WTC11 (cell line): Measurements from ENCODE around the gene HPS3. TPM values are rescaled to one million over a fixed set of nuclear protein-coding genes. Genes with fewer than 3 reads are reported as not detected.
A peak's percentile ranks its signal among the peaks of the same experiment; 100 is the strongest.

Source experiments
- ATF1 ChIP-seq: sonication (generic); formaldehyde crosslinking; IDR thresholded peaks from 2 replicates; pipeline ENCODE4 v1.8.1; 2023; ENCODE audit warnings: mild to moderate bottlenecking, moderate library complexity, missing genetic modification reagents
- GABPB1 ChIP-seq: sonication (generic); formaldehyde crosslinking; IDR thresholded peaks from 2 replicates; pipeline ENCODE4 v1.8.1; 2023; ENCODE audit warnings: mild to moderate bottlenecking, missing genetic modification reagents
- MYBL2 ChIP-seq: sonication (generic); formaldehyde crosslinking; IDR thresholded peaks from 2 replicates; pipeline ENCODE4 v1.8.1; 2023; ENCODE audit warnings: mild to moderate bottlenecking, moderate library complexity, missing genetic modification reagents
- NFE2L1 ChIP-seq: sonication (generic); formaldehyde crosslinking; IDR thresholded peaks from 2 replicates; pipeline ENCODE4 v1.8.1; 2023; ENCODE audit warnings: missing genetic modification reagents
- NR1H2 ChIP-seq: sonication (generic); formaldehyde crosslinking; IDR thresholded peaks from 2 replicates; pipeline ENCODE4 v1.9.0; 2021; ENCODE audit warnings: mild to moderate bottlenecking, moderate library complexity, missing genetic modification reagents
- NR2C2 ChIP-seq: sonication (generic); formaldehyde crosslinking; IDR thresholded peaks from 2 replicates; pipeline ENCODE4 v1.8.0; 2022; ENCODE audit warnings: mild to moderate bottlenecking, missing genetic modification reagents
- NR3C1 ChIP-seq: sonication (generic); formaldehyde crosslinking; conservative IDR thresholded peaks from 2 replicates; pipeline ENCODE4 v1.8.1; 2023; ENCODE audit warnings: low read depth, mild to moderate bottlenecking, missing genetic modification reagents
- PRRX2 ChIP-seq: fragments of 250-450 bp; sonication (Bioruptor Pico); IDR thresholded peaks from 2 replicates; pipeline ENCODE4 v1.8.0; 2021; ENCODE audit warnings: mild to moderate bottlenecking
- TEAD1 ChIP-seq: sonication (generic); formaldehyde crosslinking; IDR thresholded peaks from 2 replicates; pipeline ENCODE4 v1.8.0; 2022; ENCODE audit warnings: mild to moderate bottlenecking, missing genetic modification reagents
- ZNF396 ChIP-seq: fragments of 250-450 bp; sonication (Bioruptor Pico); IDR thresholded peaks from 2 replicates; pipeline ENCODE4 v1.8.0; 2021; ENCODE audit warnings: mild to moderate bottlenecking, moderate library complexity, borderline replicate concordance
- total RNA-seq: library from RNA; stranded (reverse); gene quantifications from 3 replicates; pipeline ENCODE4 v1.2.3, GENCODE V29; 2021
- TF ChIP-seq, protein P1 (sequence below): sonication (generic); formaldehyde crosslinking; IDR thresholded peaks from 2 replicates; pipeline ENCODE4 v1.8.1; 2023; ENCODE audit warnings: mild to moderate bottlenecking, missing genetic modification reagents, borderline replicate concordance
- TF ChIP-seq, protein P2 (sequence below): sonication (generic); formaldehyde crosslinking; IDR thresholded peaks from 2 replicates; pipeline ENCODE4 v1.8.1; 2023; ENCODE audit warnings: mild to moderate bottlenecking, missing genetic modification reagents, moderate library complexity
- TF ChIP-seq, protein P3 (sequence below): sonication (generic); formaldehyde crosslinking; IDR thresholded peaks from 2 replicates; pipeline ENCODE4 v1.8.1; 2022; ENCODE audit warnings: missing genetic modification reagents, borderline replicate concordance
- TF ChIP-seq, protein P4 (sequence below): sonication (generic); formaldehyde crosslinking; IDR thresholded peaks from 2 replicates; pipeline ENCODE4 v1.8.0; 2022; ENCODE audit warnings: mild to moderate bottlenecking, missing genetic modification reagents
- TF ChIP-seq, protein P5 (sequence below): sonication (generic); formaldehyde crosslinking; IDR thresholded peaks from 2 replicates; pipeline ENCODE4 v1.8.0; 2022; ENCODE audit warnings: mild to moderate bottlenecking, missing genetic modification reagents
- TF ChIP-seq, protein P6 (sequence below): fragments of 250-450 bp; sonication (Bioruptor Pico); IDR thresholded peaks from 2 replicates; pipeline ENCODE4 v2.1.2; 2022; ENCODE audit warnings: mild to moderate bottlenecking, moderate library complexity

HPS3 gene
- total RNA-seq, 1 experiment from 2014 or later, result 51.3 TPM

DNA sequence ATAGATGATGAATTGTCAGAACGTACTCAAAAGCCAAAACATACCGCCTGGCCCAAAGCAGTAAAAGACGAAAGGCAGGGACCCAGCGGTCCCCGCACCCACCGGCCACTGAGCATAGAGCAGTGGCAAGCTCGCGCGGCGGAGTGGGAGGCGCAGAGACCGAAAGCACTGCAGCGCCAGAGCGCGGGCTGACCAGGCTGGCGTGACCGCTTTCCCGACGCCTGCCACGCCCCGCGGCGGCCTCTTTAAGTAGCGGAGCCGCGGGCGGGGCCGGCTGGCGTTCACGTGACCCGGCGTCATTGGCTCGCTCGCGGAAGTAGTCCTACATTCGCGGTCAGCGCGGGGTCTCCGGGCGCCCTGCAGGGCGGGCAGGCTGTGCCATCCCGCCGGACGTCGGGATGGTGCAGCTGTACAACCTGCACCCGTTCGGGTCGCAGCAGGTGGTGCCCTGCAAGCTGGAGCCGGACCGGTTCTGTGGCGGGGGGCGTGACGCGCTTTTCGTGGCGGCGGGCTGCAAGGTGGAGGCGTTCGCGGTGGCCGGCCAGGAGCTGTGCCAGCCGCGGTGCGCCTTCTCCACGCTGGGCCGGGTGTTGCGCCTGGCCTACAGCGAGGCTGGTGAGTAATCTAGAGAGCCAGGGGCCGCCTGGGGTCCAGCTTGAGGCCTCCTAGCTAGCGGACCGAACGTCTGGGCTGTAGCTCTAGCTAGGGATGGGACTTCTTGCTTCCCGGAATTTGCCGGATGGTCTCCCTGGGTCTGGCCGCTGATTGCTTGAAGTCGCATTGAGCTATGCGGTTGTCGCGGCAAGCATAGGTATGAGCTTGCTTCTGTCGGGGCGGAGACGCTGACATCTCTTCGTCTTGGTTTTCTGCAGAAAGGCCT lies at the start of gene HPS3 (continued):
- TF ChIP-seq, protein P1, sequence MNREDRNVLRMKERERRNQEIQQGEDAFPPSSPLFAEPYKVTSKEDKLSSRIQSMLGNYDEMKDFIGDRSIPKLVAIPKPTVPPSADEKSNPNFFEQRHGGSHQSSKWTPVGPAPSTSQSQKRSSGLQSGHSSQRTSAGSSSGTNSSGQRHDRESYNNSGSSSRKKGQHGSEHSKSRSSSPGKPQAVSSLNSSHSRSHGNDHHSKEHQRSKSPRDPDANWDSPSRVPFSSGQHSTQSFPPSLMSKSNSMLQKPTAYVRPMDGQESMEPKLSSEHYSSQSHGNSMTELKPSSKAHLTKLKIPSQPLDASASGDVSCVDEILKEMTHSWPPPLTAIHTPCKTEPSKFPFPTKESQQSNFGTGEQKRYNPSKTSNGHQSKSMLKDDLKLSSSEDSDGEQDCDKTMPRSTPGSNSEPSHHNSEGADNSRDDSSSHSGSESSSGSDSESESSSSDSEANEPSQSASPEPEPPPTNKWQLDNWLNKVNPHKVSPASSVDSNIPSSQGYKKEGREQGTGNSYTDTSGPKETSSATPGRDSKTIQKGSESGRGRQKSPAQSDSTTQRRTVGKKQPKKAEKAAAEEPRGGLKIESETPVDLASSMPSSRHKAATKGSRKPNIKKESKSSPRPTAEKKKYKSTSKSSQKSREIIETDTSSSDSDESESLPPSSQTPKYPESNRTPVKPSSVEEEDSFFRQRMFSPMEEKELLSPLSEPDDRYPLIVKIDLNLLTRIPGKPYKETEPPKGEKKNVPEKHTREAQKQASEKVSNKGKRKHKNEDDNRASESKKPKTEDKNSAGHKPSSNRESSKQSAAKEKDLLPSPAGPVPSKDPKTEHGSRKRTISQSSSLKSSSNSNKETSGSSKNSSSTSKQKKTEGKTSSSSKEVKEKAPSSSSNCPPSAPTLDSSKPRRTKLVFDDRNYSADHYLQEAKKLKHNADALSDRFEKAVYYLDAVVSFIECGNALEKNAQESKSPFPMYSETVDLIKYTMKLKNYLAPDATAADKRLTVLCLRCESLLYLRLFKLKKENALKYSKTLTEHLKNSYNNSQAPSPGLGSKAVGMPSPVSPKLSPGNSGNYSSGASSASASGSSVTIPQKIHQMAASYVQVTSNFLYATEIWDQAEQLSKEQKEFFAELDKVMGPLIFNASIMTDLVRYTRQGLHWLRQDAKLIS (CRISPR knock-in tag), result no peak
- TF ChIP-seq NR1H2 (CRISPR knock-in tag) (0 out of 2 replicates have a peak, but pooled peaks have one; percentile 14), ATF1 (CRISPR knock-in tag) (peak; percentile 74; the same call in 1 of the 2 replicates), TEAD1 (CRISPR knock-in tag) (0 out of 2 replicates have a peak, but pooled peaks have one; percentile 72), NFE2L1 (CRISPR knock-in tag) (no peak; the same call in 1 of the 2 replicates), NR3C1 (CRISPR knock-in tag) (no peak), NR2C2 (CRISPR knock-in tag) (no peak), ZNF396 (no peak), GABPB1 (peak; percentile 59; the same call in 1 of the 2 replicates), MYBL2 (CRISPR knock-in tag) (no peak; the same call in 1 of the 2 replicates), PRRX2 (CRISPR knock-in tag) (no peak)
- TF ChIP-seq, protein P2, sequence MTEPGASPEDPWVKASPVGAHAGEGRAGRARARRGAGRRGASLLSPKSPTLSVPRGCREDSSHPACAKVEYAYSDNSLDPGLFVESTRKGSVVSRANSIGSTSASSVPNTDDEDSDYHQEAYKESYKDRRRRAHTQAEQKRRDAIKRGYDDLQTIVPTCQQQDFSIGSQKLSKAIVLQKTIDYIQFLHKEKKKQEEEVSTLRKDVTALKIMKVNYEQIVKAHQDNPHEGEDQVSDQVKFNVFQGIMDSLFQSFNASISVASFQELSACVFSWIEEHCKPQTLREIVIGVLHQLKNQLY (CRISPR knock-in tag), result peak; percentile 84; the same call in 1 of the 2 replicates
- TF ChIP-seq, protein P3, sequence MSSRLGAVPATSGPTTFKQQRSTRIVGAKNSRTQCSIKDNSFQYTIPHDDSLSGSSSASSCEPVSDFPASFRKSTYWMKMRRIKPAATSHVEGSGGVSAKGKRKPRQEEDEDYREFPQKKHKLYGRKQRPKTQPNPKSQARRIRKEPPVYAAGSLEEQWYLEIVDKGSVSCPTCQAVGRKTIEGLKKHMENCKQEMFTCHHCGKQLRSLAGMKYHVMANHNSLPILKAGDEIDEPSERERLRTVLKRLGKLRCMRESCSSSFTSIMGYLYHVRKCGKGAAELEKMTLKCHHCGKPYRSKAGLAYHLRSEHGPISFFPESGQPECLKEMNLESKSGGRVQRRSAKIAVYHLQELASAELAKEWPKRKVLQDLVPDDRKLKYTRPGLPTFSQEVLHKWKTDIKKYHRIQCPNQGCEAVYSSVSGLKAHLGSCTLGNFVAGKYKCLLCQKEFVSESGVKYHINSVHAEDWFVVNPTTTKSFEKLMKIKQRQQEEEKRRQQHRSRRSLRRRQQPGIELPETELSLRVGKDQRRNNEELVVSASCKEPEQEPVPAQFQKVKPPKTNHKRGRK (CRISPR knock-in tag), result no peak
- TF ChIP-seq, protein P4, sequence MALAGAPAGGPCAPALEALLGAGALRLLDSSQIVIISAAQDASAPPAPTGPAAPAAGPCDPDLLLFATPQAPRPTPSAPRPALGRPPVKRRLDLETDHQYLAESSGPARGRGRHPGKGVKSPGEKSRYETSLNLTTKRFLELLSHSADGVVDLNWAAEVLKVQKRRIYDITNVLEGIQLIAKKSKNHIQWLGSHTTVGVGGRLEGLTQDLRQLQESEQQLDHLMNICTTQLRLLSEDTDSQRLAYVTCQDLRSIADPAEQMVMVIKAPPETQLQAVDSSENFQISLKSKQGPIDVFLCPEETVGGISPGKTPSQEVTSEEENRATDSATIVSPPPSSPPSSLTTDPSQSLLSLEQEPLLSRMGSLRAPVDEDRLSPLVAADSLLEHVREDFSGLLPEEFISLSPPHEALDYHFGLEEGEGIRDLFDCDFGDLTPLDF, result no peak; the same call in 1 of the 2 replicates
- TF ChIP-seq, protein P5, sequence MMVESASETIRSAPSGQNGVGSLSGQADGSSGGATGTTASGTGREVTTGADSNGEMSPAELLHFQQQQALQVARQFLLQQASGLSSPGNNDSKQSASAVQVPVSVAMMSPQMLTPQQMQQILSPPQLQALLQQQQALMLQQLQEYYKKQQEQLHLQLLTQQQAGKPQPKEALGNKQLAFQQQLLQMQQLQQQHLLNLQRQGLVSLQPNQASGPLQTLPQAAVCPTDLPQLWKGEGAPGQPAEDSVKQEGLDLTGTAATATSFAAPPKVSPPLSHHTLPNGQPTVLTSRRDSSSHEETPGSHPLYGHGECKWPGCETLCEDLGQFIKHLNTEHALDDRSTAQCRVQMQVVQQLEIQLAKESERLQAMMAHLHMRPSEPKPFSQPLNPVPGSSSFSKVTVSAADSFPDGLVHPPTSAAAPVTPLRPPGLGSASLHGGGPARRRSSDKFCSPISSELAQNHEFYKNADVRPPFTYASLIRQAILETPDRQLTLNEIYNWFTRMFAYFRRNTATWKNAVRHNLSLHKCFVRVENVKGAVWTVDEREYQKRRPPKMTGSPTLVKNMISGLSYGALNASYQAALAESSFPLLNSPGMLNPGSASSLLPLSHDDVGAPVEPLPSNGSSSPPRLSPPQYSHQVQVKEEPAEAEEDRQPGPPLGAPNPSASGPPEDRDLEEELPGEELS, result peak; percentile 70; the same call in 1 of the 2 replicates
- TF ChIP-seq, protein P6, sequence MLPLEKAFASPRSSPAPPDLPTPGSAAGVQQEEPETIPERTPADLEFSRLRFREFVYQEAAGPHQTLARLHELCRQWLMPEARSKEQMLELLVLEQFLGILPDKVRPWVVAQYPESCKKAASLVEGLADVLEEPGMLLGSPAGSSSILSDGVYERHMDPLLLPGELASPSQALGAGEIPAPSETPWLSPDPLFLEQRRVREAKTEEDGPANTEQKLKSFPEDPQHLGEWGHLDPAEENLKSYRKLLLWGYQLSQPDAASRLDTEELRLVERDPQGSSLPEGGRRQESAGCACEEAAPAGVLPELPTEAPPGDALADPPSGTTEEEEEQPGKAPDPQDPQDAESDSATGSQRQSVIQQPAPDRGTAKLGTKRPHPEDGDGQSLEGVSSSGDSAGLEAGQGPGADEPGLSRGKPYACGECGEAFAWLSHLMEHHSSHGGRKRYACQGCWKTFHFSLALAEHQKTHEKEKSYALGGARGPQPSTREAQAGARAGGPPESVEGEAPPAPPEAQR, result no peak
- TF ChIP-seq, all 79 proteins: peak for 33
